Left lung (tissue), 10 donors: ENCODE measurements around the gene NUP160. TPM values are rescaled to one million over a fixed set of nuclear protein-coding genes. Genes with fewer than 3 reads are reported as not detected.
"Not testable (repeated sequence)": the region's sequence is repeated elsewhere in the genome, so short reads cannot be mapped to it uniquely, and the experiment has no call there.

Experiments used
- ATAC-seq: fragments of 200-7000 bp; cut with Tn5 transposase; one replicate; pipeline ENCODE4 v1.9.1; 2020; ENCODE audit warnings: moderate library complexity
- DNase-seq, 4 donors: peaks; one replicate each; pipeline ENCODE4 v3.0.0-alpha.2; 2013 to 2020
- H3K27ac ChIP-seq, 2 donors: fragments of 200-600 bp; sonication (generic) in 1 of 2; one replicate each; pipeline versions ENCODE4 v1.5.0 to v1.8.0; 2020 to 2021
- H3K27me3 ChIP-seq, 2 donors: fragments of 200-600 bp; sonication (generic) in 1 of 2; one replicate each; pipeline versions ENCODE4 v1.5.0 to v1.8.0; 2020 to 2021
- H3K36me3 ChIP-seq, 2 donors: fragments of 200-600 bp; sonication (generic) in 1 of 2; one replicate each; pipeline versions ENCODE4 v1.5.0 to v1.8.0; 2020 to 2021
- H3K4me1 ChIP-seq, 2 donors: fragments of 200-600 bp; one replicate each; pipeline ENCODE4 v1.8.0; 2021
- H3K4me3 ChIP-seq, 2 donors: fragments of 200-600 bp; sonication (generic) in 1 of 2; one replicate each; pipeline versions ENCODE4 v1.5.0 to v1.8.0; 2020 to 2021; ENCODE audit warnings: mild to moderate bottlenecking in 1 of 2
- H3K9me3 ChIP-seq, 2 donors: fragments of 200-600 bp; sonication (generic) in 1 of 2; one replicate each; pipeline versions ENCODE4 v1.5.0 to v1.8.0; 2020 to 2021
- CTCF ChIP-seq, 2 donors: fragments of 200-600 bp; sonication (generic) in 1 of 2; IDR thresholded peaks; one replicate each; pipeline versions ENCODE4 v1.5.0 to v1.8.0; 2021; ENCODE audit warnings: antibody characterized with exemption in 2 of 2
- intact Hi-C, 2 donors: fragments of 100-400 bp; cut with DNase I; formaldehyde crosslinking; loops; one replicate each; pipeline versions ENCODE4 v1.11.2 to v1.14.2; 2022
- polyA plus RNA-seq, 6 donors: library from polyadenylated mRNA; unstranded; fragments of 120-200 nt; gene quantifications; one replicate each; pipeline ENCODE4 v1.2.1, GENCODE V29; 2013; ENCODE audit not compliant: insufficient read length in 6 of 6
- total RNA-seq, 2 donors: library from RNA; stranded (reverse); fragmentation: NEBNext Ultra II Directional; extraction: Animal tissue kit (Norgen Biotek cat#: 25700); gene quantifications; one replicate each; pipeline ENCODE4 v1.2.1, GENCODE V29; 2021
- donor health status: DM: no; HTN: yes; CAD: no.
- donor health status: DM: no; HTN: no; CAD: no.

Gene NUP160
- total and polyA plus RNA-seq, 8 donors = 31.9 to 84.7 (median 75.6) TPM

- no peak for TF ChIP-seq CTCF (IDR thresholded peaks at IDR 0.05)
- intact Hi-C loops = no loop called here
- Histone ChIP-seq H3K4me3 (peak overlapping the region in 1 of 2 donors; percentile 93), H3K27ac (no peak overlapping the region), H3K27me3 (no peaks in the 10 kb centered on the region), H3K36me3 (peaks cover 0 to 20% of the 10 kb centered on the region in 2 donors), H3K4me1 (peaks cover 8 to 41% of the 10 kb centered on the region in 2 donors), H3K9me3 (no peaks in the 10 kb centered on the region)
- ATAC-seq (no peak), DNase-seq (no peak)
Measured at GRCh38 chr11:47846998-47847397, 1.2 kb downstream of the NUP160 start.

GRCh38 chr11:47843361-47844055 is 4.6 kb downstream of the NUP160 start:
- Histone ChIP-seq H3K36me3 (peaks cover 0 to 55% of the 10 kb centered on the region in 2 donors), H3K9me3 (no peaks in the 10 kb centered on the region), H3K27ac (peak overlapping the region in 1 of 2 donors; percentile 6), H3K27me3 (no peaks in the 10 kb centered on the region), H3K4me3 (no peak overlapping the region), H3K4me1 (peaks cover 6 to 35% of the 10 kb centered on the region in 2 donors)
- ATAC-seq (peak; percentile 39), DNase-seq (no peak)
- intact Hi-C loops = no loop called here
- no peak for TF ChIP-seq CTCF (IDR thresholded peaks at IDR 0.05)

GRCh38 chr11:47842749-47843148 is 5.4 kb downstream of the NUP160 start:
- Histone ChIP-seq H3K27me3 (no peaks in the 10 kb centered on the region), H3K9me3 (no peaks in the 10 kb centered on the region), H3K4me3 (no peak overlapping the region), H3K4me1 (peaks cover 6 to 35% of the 10 kb centered on the region in 2 donors), H3K27ac (peak overlapping the region in 1 of 2 donors; percentile 6), H3K36me3 (peaks cover 0 to 63% of the 10 kb centered on the region in 2 donors)
- DNase-seq (no peak), ATAC-seq (no peak)
- TF ChIP-seq CTCF (IDR thresholded peaks at IDR 0.05) = no peak
- intact Hi-C loops = no loop called here

- H3K36me3 ChIP-seq = peaks cover 0 to 99% of the 10 kb centered on the region in 2 donors
- no peak for DNase-seq
- TF ChIP-seq CTCF (IDR thresholded peaks at IDR 0.05) = no peak
- H3K27ac ChIP-seq = no peak overlapping the region
- intact Hi-C loops = loop anchor here in 1 of 2 donors (10.0 kb wide), 1 partner anchor 93 kb away; no protein-coding TSS in a partner anchor
- no peak overlapping the region for H3K4me3 ChIP-seq
- H3K9me3 ChIP-seq = no peaks in the 10 kb centered on the region
- no peak for ATAC-seq
- H3K4me1 ChIP-seq = no peaks in the 10 kb centered on the region
- no peaks in the 10 kb centered on the region for H3K27me3 ChIP-seq
Measured at GRCh38 chr11:47837929-47838328, 10.2 kb downstream of the NUP160 start.

GRCh38 chr11:47837292-47837691 is 10.9 kb downstream of the NUP160 start:
- TF ChIP-seq CTCF (IDR thresholded peaks at IDR 0.05) = no peak

GRCh38 chr11:47830013-47830412 is 18.1 kb downstream of the NUP160 start:
- not testable (repeated sequence) for H3K4me1 ChIP-seq
- peaks cover 0 to 81% of the 10 kb centered on the region in 2 donors for H3K36me3 ChIP-seq

More at GRCh38 chr11:47837292-47837691, 10.9 kb downstream of the NUP160 start:
- peaks cover 0 to 99% of the 10 kb centered on the region in 2 donors for H3K36me3 ChIP-seq
- no peaks in the 10 kb centered on the region for H3K9me3 ChIP-seq
- no peak overlapping the region for H3K27ac ChIP-seq
- ATAC-seq = peak; percentile 71
- no peaks in the 10 kb centered on the region for H3K27me3 ChIP-seq
- no peak for DNase-seq
- no peaks in the 10 kb centered on the region for H3K4me1 ChIP-seq
- no peak overlapping the region for H3K4me3 ChIP-seq
- intact Hi-C loops = loop anchor here in 1 of 2 donors (10.0 kb wide), 1 partner anchor 92 kb away; no protein-coding TSS in a partner anchor

More at GRCh38 chr11:47830013-47830412, 18.1 kb downstream of the NUP160 start:
- not testable (repeated sequence) for H3K4me3 ChIP-seq, DNase-seq, ATAC-seq, H3K9me3 ChIP-seq, H3K27me3 ChIP-seq, H3K27ac ChIP-seq
- intact Hi-C loops = loop anchor here in 1 of 2 donors (10.0 kb wide), 1 partner anchor 85 kb away; no protein-coding TSS in a partner anchor
